ENCODE measurements around the gene ACTC1.

Gene ACTC1

DNA sequence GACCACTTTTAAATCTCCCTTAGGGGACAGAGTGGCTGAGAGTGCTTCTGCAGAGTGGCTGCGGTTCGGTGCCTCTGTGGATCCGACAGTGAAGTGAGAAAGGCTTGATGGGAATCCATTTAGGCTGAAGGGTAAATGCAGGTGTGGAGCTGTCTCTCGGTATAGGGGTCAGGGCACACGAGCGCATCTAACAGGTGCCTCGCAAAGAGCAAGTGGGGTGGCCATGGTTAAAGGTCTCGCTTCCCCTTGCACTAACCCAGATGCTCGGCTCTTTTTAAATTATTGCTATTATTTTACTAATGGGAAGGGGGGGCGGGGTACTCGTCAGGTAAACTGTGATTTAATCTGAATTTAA lies 40.0 kb downstream of the ACTC1 start:
- DNase-seq = no peak

DNA sequence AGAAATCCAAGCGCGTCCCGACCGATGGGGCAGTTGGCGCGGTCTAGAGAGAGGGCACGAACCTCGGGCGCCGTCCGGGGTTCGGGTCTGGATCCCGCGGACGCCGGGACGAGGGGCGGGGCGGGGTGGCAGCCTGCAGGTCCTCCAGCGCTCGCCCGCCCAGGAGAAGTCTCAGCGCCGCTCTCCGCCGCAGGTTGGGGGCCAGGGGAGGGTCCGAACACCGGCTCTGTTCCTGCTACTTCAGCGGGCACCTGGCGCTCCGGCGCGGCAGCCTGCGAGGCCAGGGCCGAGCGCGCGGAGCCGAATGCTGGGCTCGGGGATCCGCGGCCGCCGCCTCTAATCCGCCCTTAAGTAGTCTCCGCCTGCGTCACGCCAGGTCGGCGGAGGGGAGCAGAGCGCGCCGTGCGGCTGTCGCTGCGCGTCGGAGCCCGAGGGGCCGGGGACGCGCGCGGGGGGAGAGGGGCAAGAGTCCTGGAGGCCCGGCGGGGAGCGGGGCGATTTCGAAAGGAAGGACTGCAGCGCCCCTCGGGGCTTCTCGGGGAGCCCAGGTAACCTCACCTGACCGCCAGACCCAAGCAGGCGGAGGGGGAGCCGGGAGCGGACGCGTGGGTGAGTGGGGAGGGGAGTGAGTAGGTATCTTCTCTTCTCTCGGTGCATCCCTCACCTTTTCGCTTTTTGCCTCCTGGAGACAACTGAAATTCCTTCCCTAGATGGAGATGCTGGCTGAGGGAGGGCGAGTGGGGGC lies 40.5 kb downstream of the ACTC1 start, which contains the start of gene GJD2:
Gene GJD2 (minus strand): TSS at position 325 of the 745 bp plus-strand sequence. CDS start 510 bp downstream, outside the sequence.
- peak; percentile 67 for DNase-seq

DNA sequence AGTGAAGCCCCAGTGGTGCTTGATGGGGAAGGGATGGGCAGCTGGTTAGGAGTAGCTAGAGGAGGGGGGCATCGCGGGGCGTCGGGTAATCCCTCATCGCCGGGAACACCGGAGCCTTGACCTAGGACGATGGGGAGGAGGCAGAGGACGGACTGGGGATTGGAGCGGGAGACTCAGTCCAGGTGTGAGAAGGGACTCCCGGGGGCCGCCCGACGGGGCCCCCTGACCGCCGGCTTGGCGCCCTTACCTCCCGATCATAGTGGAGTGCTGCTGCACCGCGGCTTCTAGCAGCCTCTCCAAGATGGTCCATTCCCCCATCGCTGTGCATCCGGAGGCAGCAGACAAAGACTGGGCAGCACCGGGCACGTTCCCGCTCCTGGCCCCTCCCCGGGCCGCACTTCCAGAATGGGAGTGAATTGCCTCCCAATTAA lies 41.2 kb downstream of the ACTC1 start:
- no peak for DNase-seq

DNA sequence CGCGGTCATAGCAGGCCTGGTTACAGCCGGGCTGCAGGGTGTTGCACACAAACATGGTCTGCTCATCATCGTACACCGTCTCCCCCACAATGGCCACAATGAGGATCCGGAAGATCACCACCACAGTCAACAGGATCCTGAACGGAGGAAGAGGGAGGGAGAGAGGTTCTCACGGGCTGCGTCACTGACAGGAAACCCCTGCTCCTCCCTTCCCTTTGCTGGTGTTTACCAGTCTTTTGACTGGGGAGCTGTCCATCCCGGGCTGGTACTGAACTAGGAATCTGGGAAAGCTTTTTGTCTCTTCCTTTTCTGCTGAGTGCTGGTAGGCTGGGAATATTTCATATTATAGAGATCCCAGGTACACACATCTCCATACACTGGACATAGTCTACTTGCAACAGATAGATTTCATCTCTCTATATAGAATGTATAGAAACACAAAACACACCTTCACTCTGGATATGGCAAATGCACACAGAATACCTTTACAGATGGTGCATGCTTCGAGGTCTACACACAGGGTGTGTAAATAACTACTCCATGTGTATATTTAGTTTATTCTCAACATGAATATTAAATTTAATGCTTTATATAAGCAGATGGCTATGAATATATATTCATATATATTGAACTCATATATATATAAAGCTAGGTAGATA lies 42.0 kb downstream of the ACTC1 start:
- peak; percentile 84 for DNase-seq

DNA sequence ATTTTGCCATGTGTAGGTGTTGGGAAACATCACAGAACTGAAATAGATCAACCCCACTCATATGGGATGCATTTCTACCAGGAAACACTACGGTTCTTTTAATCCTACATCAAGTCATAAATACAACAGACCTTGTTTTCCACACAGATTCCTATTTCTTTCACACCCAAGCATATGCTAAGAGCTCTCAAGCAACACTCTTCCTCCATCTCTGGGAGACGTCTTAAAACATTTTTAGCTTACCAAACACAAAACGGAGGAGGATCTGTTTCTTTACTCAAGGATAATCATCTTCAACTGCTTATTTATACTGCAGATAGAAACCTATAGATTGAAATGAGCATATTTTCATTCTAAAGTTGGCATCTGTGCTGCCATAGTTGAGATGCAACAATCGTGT lies 45.7 kb downstream of the ACTC1 start:
- DNase-seq = no peak
